Measurements from ENCODE around the gene INSL3. TPM values are rescaled to one million over a fixed set of nuclear protein-coding genes. Genes with fewer than 3 reads are reported as not detected.

The INSL3 gene
- total RNA-seq, 1 experiment from 2014 or later: 4.0 TPM

GRCh38 chr19:17826508-17827056 is 5.3 kb upstream of the INSL3 start:
- no TSS peak for BruUV-seq (replicated peaks)
- POLR2A ChIA-PET (ENCODE audit: unreplicated experiment): interaction anchor here (0.5 to 0.7 kb wide), 2 partner anchors 398 to 741 kb away, joined by 3 to 4 read pairs; no protein-coding TSS in a partner anchor
- Histone ChIP-seq H3K36me3 (ENCODE audit: low read depth) (no peaks in the 10 kb centered on the region), H3K4me1 (replicated peaks; ENCODE audit: insufficient read depth) (peaks cover 8% of the 10 kb centered on the region), H3K9me2 (ENCODE audit: insufficient read depth) (no peaks in the 10 kb centered on the region), H4K20me1 (ENCODE audit: insufficient read depth) (no peaks in the 10 kb centered on the region), H3K4me2 (no peak overlapping the region), H3K27me3 (ENCODE audit: insufficient read depth, low read depth) (no peaks in the 10 kb centered on the region), H3F3A (ENCODE audit: insufficient read depth, low read depth) (peaks cover 11% of the 10 kb centered on the region), H3K9me3 (ENCODE audit: insufficient read depth, low read depth) (no peaks in the 10 kb centered on the region), H3K79me2 (ENCODE audit: low read depth) (0 out of 2 replicates have a peak, but pooled peaks cover 3% of the 10 kb centered on the region), H3K27ac (no peak overlapping the region), H3K4me3 (no peak overlapping the region), H2AFZ (no peak overlapping the region)
- CTCF ChIA-PET: no interaction called here
- DNase-seq: no peak
- TF ChIP-seq EZH2 (IDR thresholded peaks at IDR 0.05; ENCODE audit: low read depth): no peak
- no peak for TF ChIP-seq CTCF (conservative IDR thresholded peaks at IDR 0.05)
- intact Hi-C loops (cut with micrococcal nuclease; ENCODE audit: unreplicated experiment): no loop called here

- H3K27ac ChIP-seq: no peak overlapping the region
- intact Hi-C loops (cut with micrococcal nuclease; ENCODE audit: unreplicated experiment): no loop called here
- H4K20me1 ChIP-seq (ENCODE audit: insufficient read depth): no peaks in the 10 kb centered on the region
- CTCF ChIA-PET: no interaction called here
- H3K4me3 ChIP-seq: no peak overlapping the region
- H3K9me3 ChIP-seq (ENCODE audit: insufficient read depth, low read depth): no peaks in the 10 kb centered on the region
- peaks cover 11% of the 10 kb centered on the region for H3F3A ChIP-seq (ENCODE audit: insufficient read depth, low read depth)
- H3K9me2 ChIP-seq (ENCODE audit: insufficient read depth): no peaks in the 10 kb centered on the region
- H2AFZ ChIP-seq: no peak overlapping the region
- POLR2A ChIA-PET (ENCODE audit: unreplicated experiment): no interaction called here
- H3K36me3 ChIP-seq (ENCODE audit: low read depth): no peaks in the 10 kb centered on the region
- no peak overlapping the region for H3K4me2 ChIP-seq
- H3K27me3 ChIP-seq (ENCODE audit: insufficient read depth, low read depth): no peaks in the 10 kb centered on the region
- DNase-seq: no peak
- no peaks in the 10 kb centered on the region for H3K79me2 ChIP-seq (ENCODE audit: low read depth)
- BruUV-seq (replicated peaks): no TSS peak
- TF ChIP-seq EZH2 (IDR thresholded peaks at IDR 0.05; ENCODE audit: low read depth) (no peak), CTCF (conservative IDR thresholded peaks at IDR 0.05) (no peak)
- peaks cover 2% of the 10 kb centered on the region for H3K4me1 ChIP-seq (replicated peaks; ENCODE audit: insufficient read depth)
Observed at GRCh38 chr19:17824339-17824738, 3.0 kb upstream of the INSL3 start.

DNA sequence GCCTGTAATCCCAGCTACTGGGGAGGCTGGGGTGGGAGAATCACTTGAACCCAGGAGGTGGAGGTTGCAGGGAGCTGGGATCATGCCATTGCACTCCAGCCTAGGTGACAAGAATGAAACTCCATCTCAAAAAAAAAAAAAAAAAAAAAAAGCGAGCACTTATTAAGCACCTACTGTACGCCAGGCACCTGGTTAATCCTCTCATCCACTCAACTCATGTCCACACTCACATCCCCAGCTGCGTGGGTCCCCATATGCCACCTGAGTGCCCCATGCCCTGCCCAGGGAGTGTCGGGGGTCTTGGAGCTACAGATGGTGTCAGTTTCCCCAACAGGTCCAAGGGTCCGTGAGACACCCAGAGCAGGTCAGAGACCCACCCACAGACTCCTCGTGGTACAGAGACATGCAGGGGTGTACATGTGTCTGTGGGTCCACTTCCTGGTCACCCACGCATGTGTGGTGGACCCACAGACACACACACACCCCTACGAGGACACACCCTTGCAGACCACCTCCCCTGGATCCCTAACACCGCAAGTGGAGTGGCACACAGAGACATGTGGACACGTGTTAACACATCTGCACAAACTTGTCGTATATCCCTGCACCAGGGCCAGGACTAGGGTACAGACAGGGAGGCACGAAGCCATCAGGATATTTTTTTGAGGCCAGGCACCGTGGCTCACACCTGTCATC is 3.5 kb downstream of the INSL3 start:
- no peaks in the 10 kb centered on the region for H3K9me3 ChIP-seq (ENCODE audit: insufficient read depth, low read depth)
- H3K4me3 ChIP-seq: no peak overlapping the region
- H4K20me1 ChIP-seq (ENCODE audit: insufficient read depth): peaks cover 29% of the 10 kb centered on the region
- BruUV-seq (replicated peaks): no TSS peak
- POLR2A ChIA-PET (ENCODE audit: unreplicated experiment): no interaction called here
- CTCF ChIA-PET: interaction anchor here (0.9 kb wide), 1 partner anchor 23 kb away, joined by 6 read pairs; the partner anchor contains the start of gene B3GNT3
- intact Hi-C loops (cut with micrococcal nuclease; ENCODE audit: unreplicated experiment): no loop called here
- no peaks in the 10 kb centered on the region for H3K9me2 ChIP-seq (ENCODE audit: insufficient read depth)
- no peak overlapping the region for H3K27ac ChIP-seq
- H3K27me3 ChIP-seq (ENCODE audit: insufficient read depth, low read depth): no peaks in the 10 kb centered on the region
- H3K4me2 ChIP-seq: no peak overlapping the region
- no peaks in the 10 kb centered on the region for H3K4me1 ChIP-seq (replicated peaks; ENCODE audit: insufficient read depth)
- no peak for DNase-seq
- no peaks in the 10 kb centered on the region for H3K79me2 ChIP-seq (ENCODE audit: low read depth)
- H3F3A ChIP-seq (ENCODE audit: insufficient read depth, low read depth): peaks cover 56% of the 10 kb centered on the region
- H2AFZ ChIP-seq: no peak overlapping the region
- TF ChIP-seq CTCF (conservative IDR thresholded peaks at IDR 0.05) (no peak), EZH2 (IDR thresholded peaks at IDR 0.05; ENCODE audit: low read depth) (no peak)
- no peaks in the 10 kb centered on the region for H3K36me3 ChIP-seq (ENCODE audit: low read depth)

Data from PC-9 (cell line).